CD14-positive monocyte (primary cell): ENCODE data around the gene FXR2. TPM values are rescaled to one million over a fixed set of nuclear protein-coding genes. Genes with fewer than 3 reads are reported as not detected.
A peak's percentile ranks its signal among the peaks of the same experiment; 100 is the strongest.

Experiments
- DNase-seq, 3 donors: peaks; one replicate each; pipeline ENCODE4 v3.0.0-alpha.2; 2011 to 2022
- H2AFZ ChIP-seq: 2 replicates; pipeline ENCODE4 v1.6.0; 2012; ENCODE audit warnings: mild to moderate bottlenecking, low read depth, low read length, inconsistent platforms; ENCODE audit not compliant: insufficient read depth, poor library complexity, severe bottlenecking
- H3K27ac ChIP-seq, 2 donors: 1 replicate in 1 of 2; 2 replicates in 1 of 2; pipeline ENCODE4 v1.5.1; 2012 to 2013; ENCODE audit warnings: low read length in 2 of 2, control low read depth in 1 of 2, inconsistent platforms in 1 of 2, low read depth in 1 of 2, mild to moderate bottlenecking in 1 of 2
- H3K27me3 ChIP-seq, 2 donors: one replicate each; pipeline versions ENCODE4 v1.6.0 to v1.6.1; 2011 to 2013; ENCODE audit warnings: low read length in 2 of 2; ENCODE audit not compliant: control insufficient read depth in 2 of 2, insufficient read depth in 2 of 2
- H3K36me3 ChIP-seq, 2 donors: replicated peaks in 1 of 2; 1 replicate in 1 of 2; 2 replicates in 1 of 2; pipeline versions ENCODE4 v1.5.1 to v1.6.1; 2012 to 2013; ENCODE audit warnings: low read length in 2 of 2, control low read depth in 1 of 2, inconsistent platforms in 1 of 2, mild to moderate bottlenecking in 1 of 2; ENCODE audit not compliant: insufficient read depth in 2 of 2, control insufficient read depth in 1 of 2
- H3K4me1 ChIP-seq, 2 donors: 1 replicate in 1 of 2; 2 replicates in 1 of 2; pipeline versions ENCODE4 v1.5.1 to v1.6.1; 2012 to 2013; ENCODE audit warnings: low read length in 2 of 2, control low read depth in 1 of 2, inconsistent platforms in 1 of 2, mild to moderate bottlenecking in 1 of 2, moderate library complexity in 1 of 2; ENCODE audit not compliant: insufficient read depth in 2 of 2, control insufficient read depth in 1 of 2
- H3K4me2 ChIP-seq: replicated peaks from 2 replicates; pipeline ENCODE3; 2012; ENCODE audit warnings: low read length, moderate library complexity, mild to moderate bottlenecking; ENCODE audit not compliant: poor library complexity, severe bottlenecking; ENCODE audit errors: extremely low read depth
- H3K4me3 ChIP-seq, 3 experiments: fragments of 200-600 bp in 1 of 3; sonication (generic) in 1 of 3; replicated peaks in 1 of 3; 1 replicate in 2 of 3; 2 replicates in 1 of 3; pipeline ENCODE4 v1.5.1; 2011 to 2013; ENCODE audit warnings: low read length in 3 of 3, mild to moderate bottlenecking in 3 of 3, control low read depth in 2 of 3, low read depth in 2 of 3, inconsistent platforms in 1 of 3, moderate library complexity in 1 of 3
- H3K79me2 ChIP-seq: 2 replicates; pipeline ENCODE4 v1.6.0; 2012; ENCODE audit warnings: mild to moderate bottlenecking, control low read depth, inconsistent platforms, low read length, moderate library complexity; ENCODE audit not compliant: insufficient read depth
- H3K9ac ChIP-seq: 2 replicates; pipeline ENCODE4 v1.6.0; 2017; ENCODE audit warnings: low read length, mild to moderate bottlenecking; ENCODE audit not compliant: insufficient read depth, poor library complexity, severe bottlenecking
- H3K9me3 ChIP-seq, 2 donors: replicated peaks in 1 of 2; 1 replicate in 1 of 2; 2 replicates in 1 of 2; pipeline versions ENCODE4 v1.5.1 to v1.6.1; 2012 to 2013; ENCODE audit warnings: low read length in 2 of 2, control low read depth in 1 of 2; ENCODE audit not compliant: control insufficient read depth in 1 of 2, insufficient read depth in 1 of 2
- H4K20me1 ChIP-seq: 2 replicates; pipeline ENCODE4 v1.6.0; 2012; ENCODE audit warnings: mild to moderate bottlenecking, low read length, control low read depth, moderate library complexity; ENCODE audit not compliant: insufficient read depth
- H3K27ac Mint-ChIP-seq, 7 donors: one replicate each; pipeline ENCODE4 v1.8.0; 2020; ENCODE audit warnings: mild to moderate bottlenecking in 7 of 7, mixed read lengths in 7 of 7, moderate library complexity in 6 of 7, inconsistent platforms in 2 of 7
- H3K27me3 Mint-ChIP-seq, 3 donors: one replicate each; pipeline ENCODE4 v1.8.0; 2021 to 2022; ENCODE audit warnings: low read depth in 3 of 3, mild to moderate bottlenecking in 3 of 3, mixed read lengths in 3 of 3, moderate library complexity in 3 of 3, inconsistent platforms in 1 of 3
- H3K36me3 Mint-ChIP-seq, 2 donors: one replicate each; pipeline ENCODE4 v1.8.0; 2020; ENCODE audit warnings: mixed read lengths in 2 of 2, inconsistent platforms in 1 of 2, mild to moderate bottlenecking in 1 of 2
- H3K4me1 Mint-ChIP-seq: one replicate; pipeline ENCODE4 v1.8.0; 2020; ENCODE audit warnings: mild to moderate bottlenecking, mixed read lengths
- H3K4me3 Mint-ChIP-seq, 2 donors: one replicate each; pipeline ENCODE4 v1.8.0; 2020; ENCODE audit warnings: mild to moderate bottlenecking in 2 of 2, mixed read lengths in 2 of 2, moderate library complexity in 1 of 2
- H3K9me3 Mint-ChIP-seq, 7 donors: one replicate each; pipeline ENCODE4 v1.8.0; 2020 to 2022; ENCODE audit warnings: mixed read lengths in 7 of 7, mild to moderate bottlenecking in 6 of 7, moderate library complexity in 6 of 7, inconsistent platforms in 2 of 7
- CTCF ChIP-seq: fragments of 200-600 bp; IDR thresholded peaks from one replicate; pipeline ENCODE4 v1.8.0; 2022; ENCODE audit warnings: antibody characterized with exemption, mild to moderate bottlenecking
- WGBS: methylation state at CpG from one replicate; pipeline ENCODE4 v1.1.5; 2013; ENCODE audit warnings: missing lambda C conversion rate; ENCODE audit not compliant: insufficient coverage; 5-methylcytosine and 5-hydroxymethylcytosine counted together
- intact Hi-C, 2 donors: fragments of 100-400 bp; cut with micrococcal nuclease; formaldehyde crosslinking; loops; one replicate each; pipeline versions ENCODE4 v1.15.0 to v1.15.1; 2023
- polyA plus RNA-seq, 3 donors: library from polyadenylated mRNA; depleted of rRNA in 1 of 3; unstranded in 2 of 3; stranded (reverse) in 1 of 3; fragments of 300-500 nt in 2 of 3; fragments of >200 nt in 1 of 3; fragmentation: Illumina TruSeq in 2 of 3; gene quantifications; 1 replicate in 2 of 3; 2 replicates in 1 of 3; pipeline ENCODE4 v1.2.3, GENCODE V29; 2012 to 2021

Gene FXR2
- polyA plus RNA-seq, 3 donors, result 6.2 to 23.0 (median 9.2) TPM

- Histone ChIP-seq H3K27ac (peak overlapping the region; percentile 57 to 76), H3K4me2 (peak overlapping the region; percentile 66), H3K4me3 (peak overlapping the region in 1 of 3 experiments; percentile 58), H3K27me3 (no peaks in the 10 kb centered on the region), H3K9me3 (no peaks in the 10 kb centered on the region), H3K79me2 (peaks cover 42% of the 10 kb centered on the region), H2AFZ (no peak overlapping the region), H3K9ac (peak overlapping the region; percentile 40), H3K4me1 (peaks cover 47 to 58% of the 10 kb centered on the region in 2 donors), H3K36me3 (peaks cover 53 to 55% of the 10 kb centered on the region in 2 donors), H4K20me1 (peaks cover 17% of the 10 kb centered on the region)
- DNase-seq, result no peak
- Mint-ChIP-seq H3K27ac (peak overlapping the region in 6 of 7 donors; percentile 71 to 91 (median 86)), H3K27me3 (peaks cover 0 to 2% (median 2%) of the 10 kb centered on the region in 3 donors), H3K4me1 (peaks cover 35% of the 10 kb centered on the region), H3K4me3 (no peak overlapping the region), H3K36me3 (peaks cover 52 to 68% of the 10 kb centered on the region in 2 donors), H3K9me3 (peaks cover 0 to 4% (median 0%) of the 10 kb centered on the region in 7 donors)
- WGBS, result 86% methylated on average over 16 of the region's 30 CpGs
- intact Hi-C loops, result loop anchor here (2.0 to 5.0 kb wide), 3 partner anchors 16 to 86 kb away; no protein-coding TSS in a partner anchor
- no peak for TF ChIP-seq CTCF
These were observed 26.0 kb downstream of the FXR2 start for GRCh38 chr17:7588553-7589203.

- peak in 2 of 3 donors; percentile 50 for DNase-seq
- intact Hi-C loops, result loop anchor here (2.0 to 5.0 kb wide), 3 partner anchors 15 to 85 kb away; no protein-coding TSS in a partner anchor
- H3K27ac ChIP-seq, result peak overlapping the region; percentile 57 to 76
- Mint-ChIP-seq H3K36me3 (peaks cover 42 to 57% of the 10 kb centered on the region in 2 donors), H3K9me3 (peaks cover 0 to 4% (median 0%) of the 10 kb centered on the region in 7 donors), H3K4me3 (peak overlapping the region; percentile 32 to 52), H3K4me1 (peaks cover 40% of the 10 kb centered on the region), H3K27ac (peak overlapping the region; percentile 70 to 91 (median 86)), H3K27me3 (peaks cover 0 to 2% (median 2%) of the 10 kb centered on the region in 3 donors)
- peaks cover 55 to 68% of the 10 kb centered on the region in 2 donors for H3K4me1 ChIP-seq
- 73% methylated on average over 6 of the region's 12 CpGs for WGBS
- peak overlapping the region; percentile 40 for H3K9ac ChIP-seq
- no peaks in the 10 kb centered on the region for H3K9me3 ChIP-seq
- H2AFZ ChIP-seq, result no peak overlapping the region
- peaks cover 42 to 44% of the 10 kb centered on the region in 2 donors for H3K36me3 ChIP-seq
- no peaks in the 10 kb centered on the region for H3K27me3 ChIP-seq
- peaks cover 49% of the 10 kb centered on the region for H3K79me2 ChIP-seq
- H3K4me2 ChIP-seq, result peak overlapping the region; percentile 66
- peaks cover 23% of the 10 kb centered on the region for H4K20me1 ChIP-seq
- no peak for TF ChIP-seq CTCF
- peak overlapping the region in 1 of 3 experiments; percentile 58 for H3K4me3 ChIP-seq
These were observed 27.1 kb downstream of the FXR2 start for GRCh38 chr17:7587420-7588151.
